GM15510 (cell line): ENCODE data around the gene TNKS2.

Experiments
- POLR2A ChIP-seq: IDR thresholded peaks from 3 replicates; pipeline ENCODE4 v1.6.1; 2011; ENCODE audit warnings: borderline replicate concordance; ENCODE audit not compliant: insufficient read length; ENCODE audit errors: extremely low read depth

The TNKS2 gene

DNA sequence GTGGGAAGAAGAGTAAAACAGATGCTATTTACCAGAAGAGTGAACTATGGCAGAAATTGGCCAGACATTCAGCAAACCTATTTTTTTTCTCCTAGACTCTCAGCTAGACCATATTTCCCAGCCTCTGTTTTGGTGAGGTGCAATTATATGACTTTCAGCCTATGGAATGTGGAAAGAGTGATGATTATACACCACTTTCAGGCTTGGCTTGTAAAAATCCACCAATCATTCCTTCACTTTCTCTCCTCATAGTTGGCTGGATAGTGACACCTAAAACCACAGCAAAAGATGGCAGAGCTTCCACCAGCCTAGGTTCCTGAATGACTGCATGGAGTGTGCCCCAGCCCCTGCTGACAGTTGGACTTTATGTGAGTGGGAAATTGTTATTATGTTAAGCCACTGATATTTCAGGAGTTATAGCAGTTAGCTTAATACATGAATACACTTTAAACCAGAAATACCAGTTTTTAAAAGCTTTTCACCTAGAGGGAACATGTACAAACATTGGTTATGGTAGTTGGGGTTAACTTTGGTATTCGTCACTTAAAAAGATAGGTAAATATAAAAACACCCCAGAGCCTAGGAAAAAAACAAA lies 19.1 kb upstream of the TNKS2 start:
- TF ChIP-seq POLR2A = no peak

DNA sequence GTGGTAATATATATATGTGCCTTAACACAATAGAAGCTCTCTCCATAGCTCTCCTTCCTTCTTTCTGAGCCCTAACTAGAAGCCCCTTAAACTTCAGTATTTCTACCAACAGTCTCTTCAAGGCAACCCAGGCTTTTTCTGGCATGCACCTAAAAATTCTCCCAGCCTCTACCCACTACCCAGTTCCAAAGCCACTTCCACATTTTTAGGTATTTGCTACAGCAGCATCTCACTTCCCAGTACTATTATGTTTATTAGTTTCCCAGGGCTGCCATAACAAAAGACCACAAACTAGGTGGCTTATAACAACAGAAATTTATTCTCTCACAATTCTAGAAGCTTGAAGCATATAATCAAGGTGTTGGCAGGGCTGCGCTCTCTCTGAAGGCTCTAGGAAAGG lies 15.7 kb upstream of the TNKS2 start:
- TF ChIP-seq POLR2A = no peak

DNA sequence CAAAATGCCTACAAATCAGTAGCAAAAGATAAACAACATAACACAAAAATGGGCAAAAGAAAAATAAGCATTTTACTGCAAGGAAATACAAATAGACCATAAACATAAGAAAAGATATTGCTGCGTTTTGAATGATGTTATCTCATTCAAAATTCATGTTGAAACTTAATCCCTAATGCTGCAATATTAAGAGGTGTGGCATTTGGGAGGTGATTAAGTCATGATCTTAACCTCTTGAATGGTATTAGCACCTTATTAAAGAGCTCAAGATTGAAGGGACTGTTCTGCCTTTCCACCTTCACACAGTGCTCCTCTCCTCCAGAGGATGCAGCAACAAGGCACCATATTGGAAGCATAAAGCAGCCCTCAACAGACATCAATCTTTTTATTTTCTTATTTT lies 12.4 kb upstream of the TNKS2 start:
- TF ChIP-seq POLR2A = no peak

DNA sequence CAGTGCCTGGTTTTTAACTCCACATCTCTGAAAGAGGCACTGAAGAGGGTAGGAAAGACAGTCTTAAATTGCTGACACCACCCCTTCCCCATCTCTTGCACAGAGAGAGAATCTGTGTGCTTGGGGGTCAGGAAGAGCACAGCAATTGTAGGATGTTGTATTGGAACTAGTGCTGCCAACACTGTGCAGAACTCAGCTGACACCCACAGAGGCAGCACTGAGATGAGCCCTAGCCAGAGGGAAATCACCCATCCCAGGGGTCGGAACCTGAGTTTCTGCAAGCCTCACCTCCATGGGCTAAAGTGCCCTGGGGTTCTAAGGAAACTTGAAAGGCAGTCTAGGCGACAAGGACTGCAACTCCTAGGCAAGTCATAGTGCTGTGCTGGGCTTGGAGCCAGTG lies 11.0 kb upstream of the TNKS2 start:
- no peak for TF ChIP-seq POLR2A

DNA sequence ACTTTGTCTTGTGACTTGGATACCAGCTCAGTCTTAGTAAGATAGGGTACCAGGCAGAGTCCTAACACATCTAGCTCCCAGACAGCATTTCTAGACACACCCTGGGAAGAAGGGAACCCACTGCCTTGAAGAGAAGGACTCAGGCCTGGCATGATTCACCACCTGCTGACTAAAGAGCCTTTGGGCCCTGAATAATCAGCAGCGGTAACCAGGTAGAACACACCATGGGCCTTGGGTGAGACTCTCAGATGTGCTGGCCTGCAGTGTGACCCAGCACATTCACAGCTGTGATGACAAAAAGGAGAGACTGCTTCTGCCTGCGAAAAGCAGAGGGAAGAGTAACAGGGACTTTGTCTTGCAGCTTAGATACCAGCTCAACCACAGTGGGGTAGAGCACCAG lies 10.4 kb upstream of the TNKS2 start:
- no peak for TF ChIP-seq POLR2A

DNA sequence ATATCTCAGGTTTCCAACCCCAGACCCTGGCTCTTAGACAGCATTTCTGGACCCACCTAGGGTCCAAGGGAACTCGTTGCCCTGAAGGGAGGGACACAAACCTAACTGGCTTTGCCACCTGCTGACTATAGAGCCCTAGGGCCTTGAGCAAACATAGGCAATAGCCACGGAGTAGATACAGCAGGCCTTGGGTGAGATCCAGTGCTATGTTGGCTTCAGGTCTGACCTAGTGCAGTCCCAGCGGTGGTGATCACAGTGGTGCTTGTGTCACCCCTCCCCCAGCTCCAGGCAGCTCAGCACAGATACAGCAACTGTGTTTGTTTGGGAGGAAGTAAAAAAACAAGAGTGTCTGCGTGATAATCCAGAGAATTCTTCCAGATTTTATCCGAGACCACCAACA lies 9.7 kb upstream of the TNKS2 start:
- TF ChIP-seq POLR2A = no peak

DNA sequence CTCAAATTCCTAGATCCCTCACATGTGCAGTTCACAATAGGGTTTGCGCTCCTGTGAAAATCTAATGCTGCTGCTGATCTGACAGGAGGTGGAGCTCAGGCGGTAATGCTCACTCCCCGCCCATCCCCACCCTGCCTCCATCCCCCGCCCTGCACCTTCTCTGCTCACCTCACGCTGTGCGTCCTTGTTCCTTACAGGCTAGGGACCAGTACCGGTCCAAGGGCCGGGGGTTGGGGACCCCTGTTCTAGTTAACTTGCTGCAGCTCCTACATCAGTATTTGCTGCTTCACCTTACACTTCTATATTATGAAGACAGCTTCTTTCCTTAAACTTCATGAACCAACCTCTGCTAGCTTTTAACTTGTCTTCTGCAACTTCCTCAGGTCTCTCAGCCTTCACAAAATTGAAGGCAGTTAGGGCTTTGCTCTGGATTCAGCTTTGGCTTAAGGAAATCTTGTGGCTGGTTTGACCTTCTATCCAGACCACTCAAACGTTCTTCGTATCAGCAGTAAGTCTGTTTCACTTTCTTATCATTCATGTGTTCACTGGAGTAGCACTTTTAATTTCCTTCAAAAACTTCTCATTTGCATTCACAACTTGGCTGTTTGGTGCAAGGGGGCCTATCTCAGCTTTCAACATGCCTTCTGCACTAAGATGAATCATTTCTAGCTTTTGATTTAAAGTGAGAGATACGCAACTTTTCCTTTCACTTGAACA lies 1.7 kb upstream of the TNKS2 start:
- TF ChIP-seq POLR2A = no peak

DNA sequence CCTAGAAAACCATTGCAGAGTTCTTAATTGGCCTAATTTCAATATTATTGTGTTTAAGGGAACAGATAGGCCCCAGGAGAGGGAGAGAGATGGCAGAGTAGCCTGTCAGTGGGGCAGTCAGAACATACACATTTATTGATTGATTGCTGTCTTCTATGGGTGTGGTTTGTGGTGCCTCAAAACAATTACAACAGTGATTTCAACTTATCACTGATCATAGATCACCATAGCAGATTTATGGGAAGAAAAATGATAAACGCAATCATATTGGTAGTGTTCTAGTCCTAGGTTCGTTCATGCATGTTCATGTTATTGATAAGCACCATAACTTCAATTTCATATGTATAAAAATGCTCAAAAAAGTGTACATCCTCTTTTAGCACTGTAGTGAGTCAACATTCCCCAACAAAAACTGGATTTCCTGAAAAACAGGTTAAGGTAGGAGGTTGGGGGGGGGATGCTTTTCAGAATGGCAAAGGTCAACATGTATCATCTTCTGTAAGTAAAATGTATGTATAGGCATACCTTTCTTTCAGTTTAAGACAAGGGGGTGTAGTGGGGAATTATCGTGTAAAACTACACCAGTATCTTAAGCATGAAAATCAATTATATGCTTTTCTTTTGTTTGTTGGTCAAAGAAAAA lies 1.1 kb upstream of the TNKS2 start:
- TF ChIP-seq POLR2A = no peak

DNA sequence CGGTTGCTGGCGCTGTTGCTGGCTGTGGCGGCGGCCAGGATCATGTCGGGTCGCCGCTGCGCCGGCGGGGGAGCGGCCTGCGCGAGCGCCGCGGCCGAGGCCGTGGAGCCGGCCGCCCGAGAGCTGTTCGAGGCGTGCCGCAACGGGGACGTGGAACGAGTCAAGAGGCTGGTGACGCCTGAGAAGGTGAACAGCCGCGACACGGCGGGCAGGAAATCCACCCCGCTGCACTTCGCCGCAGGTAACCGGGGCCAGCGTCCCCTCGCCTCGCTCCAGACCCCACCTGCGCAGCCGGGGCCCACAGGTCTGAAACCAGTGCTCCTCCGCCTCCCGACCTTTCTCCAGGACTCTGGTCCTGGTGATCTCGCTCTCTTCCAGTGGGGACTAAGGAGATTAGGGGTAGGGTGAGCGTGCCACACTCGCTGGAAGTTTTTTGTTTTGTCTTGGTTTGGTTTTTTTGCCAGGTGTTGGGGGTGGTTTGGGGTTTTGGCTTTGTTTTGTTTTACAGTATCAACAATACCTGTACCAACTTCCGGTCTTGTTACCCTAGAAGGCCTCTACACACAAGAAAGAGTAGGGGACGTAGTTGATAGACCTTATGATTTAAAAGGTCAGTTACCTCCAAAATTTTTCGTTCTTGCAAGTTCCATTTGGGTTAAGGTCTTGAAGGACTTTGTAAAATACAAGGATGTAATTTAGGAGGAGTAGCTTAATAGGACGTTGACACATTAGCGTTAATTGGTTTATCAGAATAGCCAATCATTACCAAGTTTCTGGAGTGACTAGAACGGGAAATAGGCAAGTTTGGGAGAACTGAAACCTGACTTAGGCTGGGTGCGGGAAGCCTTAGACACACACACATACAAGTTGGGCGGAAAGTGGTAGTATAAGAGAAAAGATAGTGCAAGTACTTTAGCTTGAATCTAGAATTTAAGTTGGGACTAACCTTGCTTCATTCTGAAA lies 704 bp downstream of the TNKS2 start:
- no peak for TF ChIP-seq POLR2A

DNA sequence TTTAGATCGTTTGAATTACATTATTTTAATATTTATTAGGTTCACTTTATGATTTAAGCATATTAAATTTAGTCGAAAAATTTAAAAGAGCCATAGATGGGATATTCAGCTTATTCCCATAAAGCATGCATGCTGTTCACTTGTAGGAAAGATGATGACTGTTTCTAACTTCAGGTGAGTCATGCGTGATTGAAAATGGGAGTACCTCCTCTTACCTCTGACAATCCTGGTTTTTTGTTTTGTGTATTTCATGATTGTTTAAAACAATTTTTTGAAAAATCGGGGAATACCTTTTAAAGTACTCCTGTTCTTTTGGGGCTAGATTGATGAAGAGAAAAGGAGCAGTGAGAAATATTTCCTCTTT lies 1.4 kb downstream of the TNKS2 start:
- TF ChIP-seq POLR2A = no peak

DNA sequence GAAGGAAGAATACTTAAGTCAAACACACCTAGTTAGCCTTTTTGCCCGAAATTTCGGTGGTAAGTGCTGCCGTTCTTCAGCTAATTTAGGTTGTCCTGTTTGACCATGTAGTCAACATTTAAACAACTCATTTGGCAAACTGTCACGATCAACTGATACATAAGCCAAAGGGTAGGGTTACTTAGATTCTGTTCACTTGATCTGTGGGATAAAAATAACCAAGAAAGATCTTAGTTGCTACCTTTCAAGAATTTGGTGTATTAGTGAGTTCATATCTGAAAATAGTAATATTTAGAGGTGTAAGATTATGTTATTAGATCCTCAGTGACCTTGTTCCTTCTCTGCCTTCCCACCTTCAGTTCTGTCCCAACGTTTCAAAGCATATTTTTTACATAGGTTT lies 2.0 kb downstream of the TNKS2 start:
- no peak for TF ChIP-seq POLR2A

DNA sequence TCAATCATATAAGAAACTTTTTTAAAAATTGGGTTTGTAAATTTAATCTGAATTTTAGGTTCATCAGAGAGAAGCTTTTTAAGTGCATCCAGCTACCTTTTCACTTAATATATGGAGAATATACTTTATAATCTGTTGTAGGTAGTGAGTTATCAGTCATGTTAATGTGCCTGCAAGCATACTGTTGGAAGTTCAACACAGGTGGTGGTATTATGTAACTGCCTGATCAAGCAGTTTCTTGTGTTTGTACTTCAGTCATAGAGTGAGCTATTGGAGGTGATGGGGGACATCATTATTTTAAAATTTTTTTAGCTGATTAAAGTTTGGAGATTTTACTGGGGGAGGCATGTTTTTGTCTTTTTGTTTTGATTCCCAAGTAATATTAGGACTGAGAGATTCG lies 2.5 kb downstream of the TNKS2 start:
- TF ChIP-seq POLR2A = no peak

DNA sequence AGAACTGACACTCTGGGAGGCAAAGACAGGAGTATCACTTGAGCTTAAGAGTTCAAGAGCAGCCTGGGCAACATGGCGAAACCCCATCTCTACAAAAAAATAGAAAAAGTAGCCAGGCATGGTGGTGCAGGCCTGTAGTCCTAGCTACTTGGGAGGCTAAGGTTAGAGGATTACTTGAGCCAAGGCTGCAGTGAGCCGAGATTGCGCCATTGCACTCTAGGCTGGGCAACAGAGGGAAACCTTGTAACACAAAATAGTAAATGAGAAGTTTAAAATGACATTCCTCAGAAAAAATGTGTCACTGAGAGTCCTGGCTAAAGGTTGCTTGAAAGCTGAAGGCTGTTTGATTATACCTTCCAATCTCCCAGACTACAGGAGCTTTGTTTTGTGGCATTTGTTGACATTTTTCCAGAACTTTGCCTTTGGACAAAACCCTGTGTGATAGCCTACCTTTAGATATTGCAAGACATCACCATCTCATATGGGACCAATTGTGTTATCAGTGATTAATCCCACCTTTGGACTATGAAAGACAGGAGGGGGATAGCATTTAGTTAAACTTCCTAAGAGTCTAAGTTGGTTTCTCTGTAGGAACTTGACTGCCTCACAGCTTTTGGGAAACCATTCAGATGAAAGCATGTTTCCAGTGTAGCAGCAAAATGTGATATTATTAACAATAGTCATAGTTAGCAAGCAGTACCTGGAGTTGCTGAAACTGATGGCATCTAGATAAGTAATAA lies 5.3 kb downstream of the TNKS2 start:
- TF ChIP-seq POLR2A = no peak

DNA sequence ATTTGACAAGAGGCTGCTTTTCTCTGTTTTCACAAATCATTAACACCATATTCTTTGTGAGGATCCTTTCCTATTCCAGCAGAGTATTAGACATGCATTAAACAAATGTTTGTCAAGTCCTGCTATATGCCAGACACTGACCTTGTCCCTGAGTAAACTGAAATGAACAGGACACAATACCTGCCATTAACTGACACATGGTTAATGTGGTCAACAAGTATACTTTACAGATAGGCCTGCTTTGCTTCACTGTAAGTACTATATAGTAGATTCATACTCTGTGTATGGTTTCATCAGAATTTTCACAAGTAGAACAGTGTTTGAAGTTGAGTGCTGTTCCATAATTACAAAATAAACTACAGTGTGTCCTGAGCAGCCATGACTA lies 5.9 kb downstream of the TNKS2 start:
- TF ChIP-seq POLR2A = no peak
